ENCODE results near the gene ADH4.
"Not testable (repeated sequence)": the region's sequence is repeated elsewhere in the genome, so short reads cannot be mapped to it uniquely, and the experiment has no call there.

The ADH4 gene

GRCh38 chr4:99090481-99091215 lies 53.4 kb downstream of the ADH4 start:
- peaks cover 15% of the 10 kb centered on the region for H3K36me3 Mint-ChIP-seq (ENCODE audit: low read depth)
- peaks cover 2% of the 10 kb centered on the region for H3K9me3 Mint-ChIP-seq
- no peaks in the 10 kb centered on the region for H3K27me3 Mint-ChIP-seq (ENCODE audit: low read depth)
- peak overlapping the region; percentile 97 to 98 (median 98) for H3K27ac Mint-ChIP-seq
- TF ChIP-seq, protein P1, sequence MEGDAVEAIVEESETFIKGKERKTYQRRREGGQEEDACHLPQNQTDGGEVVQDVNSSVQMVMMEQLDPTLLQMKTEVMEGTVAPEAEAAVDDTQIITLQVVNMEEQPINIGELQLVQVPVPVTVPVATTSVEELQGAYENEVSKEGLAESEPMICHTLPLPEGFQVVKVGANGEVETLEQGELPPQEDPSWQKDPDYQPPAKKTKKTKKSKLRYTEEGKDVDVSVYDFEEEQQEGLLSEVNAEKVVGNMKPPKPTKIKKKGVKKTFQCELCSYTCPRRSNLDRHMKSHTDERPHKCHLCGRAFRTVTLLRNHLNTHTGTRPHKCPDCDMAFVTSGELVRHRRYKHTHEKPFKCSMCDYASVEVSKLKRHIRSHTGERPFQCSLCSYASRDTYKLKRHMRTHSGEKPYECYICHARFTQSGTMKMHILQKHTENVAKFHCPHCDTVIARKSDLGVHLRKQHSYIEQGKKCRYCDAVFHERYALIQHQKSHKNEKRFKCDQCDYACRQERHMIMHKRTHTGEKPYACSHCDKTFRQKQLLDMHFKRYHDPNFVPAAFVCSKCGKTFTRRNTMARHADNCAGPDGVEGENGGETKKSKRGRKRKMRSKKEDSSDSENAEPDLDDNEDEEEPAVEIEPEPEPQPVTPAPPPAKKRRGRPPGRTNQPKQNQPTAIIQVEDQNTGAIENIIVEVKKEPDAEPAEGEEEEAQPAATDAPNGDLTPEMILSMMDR (IDR thresholded peaks at IDR 0.05; ENCODE audit: unreplicated experiment in 3 of 3) = no peak
- H3K4me1 Mint-ChIP-seq = peaks cover 40% of the 10 kb centered on the region
- peak overlapping the region; percentile 87 to 94 (median 92) for H3K4me3 Mint-ChIP-seq

DNA sequence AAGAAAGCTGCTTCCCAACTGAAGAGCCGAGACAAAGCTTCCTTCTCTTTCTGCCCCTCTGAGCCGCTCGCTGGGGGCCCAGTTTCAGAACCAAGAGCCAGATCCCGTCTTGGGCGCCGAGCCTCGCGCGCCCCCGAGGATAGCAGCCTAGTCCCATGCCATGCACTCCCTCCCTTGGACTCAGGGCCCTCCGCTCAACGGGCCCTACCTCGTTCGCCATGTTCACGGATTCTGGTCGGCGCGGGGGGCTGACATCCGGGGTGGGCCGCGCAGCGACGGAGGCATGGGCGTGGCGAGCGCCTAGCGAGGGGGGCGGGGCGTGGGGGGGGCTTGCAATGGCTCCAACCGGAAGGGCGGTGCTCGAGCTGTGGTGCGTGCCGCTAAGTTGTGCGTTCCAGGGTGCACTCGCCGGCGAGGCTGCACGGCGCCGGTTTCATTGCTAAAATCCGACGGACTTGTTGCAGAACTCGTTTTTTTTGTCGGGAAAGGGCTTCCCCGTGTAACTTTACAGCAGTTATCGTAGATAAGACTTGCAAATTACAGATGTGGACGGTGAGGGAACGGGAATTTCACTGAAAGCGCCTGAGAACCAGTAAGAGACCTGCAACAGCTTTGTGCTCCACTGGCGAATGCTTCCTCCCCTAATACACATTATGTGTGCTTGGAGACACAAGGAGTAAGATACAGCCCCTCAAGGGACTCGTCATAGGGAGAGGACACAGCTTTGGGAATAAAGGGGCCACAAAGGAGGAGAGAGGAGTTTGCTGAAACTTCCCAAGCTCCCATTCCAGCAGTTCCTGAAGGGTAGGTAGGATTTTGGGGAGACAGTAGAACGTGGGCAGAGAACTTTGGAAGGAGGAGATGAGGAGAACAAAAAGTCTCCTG lies 55.4 kb downstream of the ADH4 start, which contains the start of gene ADH5:
Gene ADH5 (minus strand): TSS at position 308 of the 885 bp plus-strand sequence. CDS start 88 bp downstream, at position 220.
- Mint-ChIP-seq H3K4me3 (peak within 1 kb of the TSS; percentile 92 to 97 (median 94)), H3K36me3 (ENCODE audit: low read depth) (peaks cover 33% of the 10 kb centered on the region), H3K27me3 (ENCODE audit: low read depth) (no peaks in the 10 kb centered on the region), H3K27ac (peak within 1 kb of the TSS; percentile 97 to 98 (median 98)), H3K4me1 (peaks cover 47% of the 10 kb centered on the region), H3K9me3 (peaks cover 2% of the 10 kb centered on the region)
- TF ChIP-seq, protein P1 (IDR thresholded peaks at IDR 0.05; ENCODE audit: unreplicated experiment in 3 of 3) = no peak

DNA sequence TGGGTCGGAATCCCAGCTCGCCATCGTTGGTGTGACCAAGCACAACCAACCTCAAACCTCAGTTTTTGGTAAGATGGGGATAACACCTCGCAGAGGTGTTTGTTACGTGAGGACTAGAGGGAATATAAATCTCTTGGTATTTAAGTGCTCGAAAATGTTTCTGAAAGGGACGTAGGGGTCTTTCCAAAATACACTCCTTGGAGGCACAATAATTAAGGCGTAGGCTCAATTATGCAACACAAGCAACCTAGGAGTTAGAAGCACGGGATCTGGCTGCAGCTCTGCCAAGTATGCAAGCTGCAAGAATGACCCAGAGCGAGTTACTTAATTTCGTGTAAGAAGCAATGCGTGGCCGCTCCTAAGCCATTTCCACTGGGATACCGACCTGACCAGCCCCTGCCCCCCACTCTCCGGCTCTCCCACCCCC lies 56.1 kb downstream of the ADH4 start:
- Mint-ChIP-seq H3K4me3 (peak overlapping the region; percentile 92 to 97 (median 94)), H3K27ac (peak overlapping the region; percentile 97 to 98 (median 98)), H3K9me3 (no peaks in the 10 kb centered on the region), H3K27me3 (ENCODE audit: low read depth) (no peaks in the 10 kb centered on the region), H3K36me3 (ENCODE audit: low read depth) (peaks cover 39% of the 10 kb centered on the region), H3K4me1 (peaks cover 47% of the 10 kb centered on the region)
- TF ChIP-seq, protein P1 (IDR thresholded peaks at IDR 0.05; ENCODE audit: unreplicated experiment in 3 of 3) = no peak

GRCh38 chr4:99084595-99084994 lies 59.5 kb downstream of the ADH4 start:
- peak overlapping the region in 1 of 3 experiments; percentile 11 for H3K4me3 Mint-ChIP-seq
- H3K27ac Mint-ChIP-seq = no peak overlapping the region
- peaks cover 62% of the 10 kb centered on the region for H3K36me3 Mint-ChIP-seq (ENCODE audit: low read depth)
- H3K4me1 Mint-ChIP-seq = peaks cover 28% of the 10 kb centered on the region
- no peaks in the 10 kb centered on the region for H3K27me3 Mint-ChIP-seq (ENCODE audit: low read depth)
- TF ChIP-seq, protein P1 (IDR thresholded peaks at IDR 0.05; ENCODE audit: unreplicated experiment in 3 of 3) = no peak
- H3K9me3 Mint-ChIP-seq = no peaks in the 10 kb centered on the region

- peaks cover 81% of the 10 kb centered on the region for H3K36me3 Mint-ChIP-seq (ENCODE audit: low read depth)
- peaks cover 17% of the 10 kb centered on the region for H3K4me1 Mint-ChIP-seq
- H3K9me3 Mint-ChIP-seq = no peaks in the 10 kb centered on the region
- H3K27ac Mint-ChIP-seq = no peak overlapping the region
- TF ChIP-seq, protein P1 (IDR thresholded peaks at IDR 0.05; ENCODE audit: unreplicated experiment in 3 of 3) = no peak
- no peak overlapping the region for H3K4me3 Mint-ChIP-seq
- H3K27me3 Mint-ChIP-seq (ENCODE audit: low read depth) = no peaks in the 10 kb centered on the region
Observed at GRCh38 chr4:99082192-99082591, 61.9 kb downstream of the ADH4 start.

GRCh38 chr4:99080869-99081268 lies 63.2 kb downstream of the ADH4 start:
- Mint-ChIP-seq H3K27ac (peak overlapping the region in 2 of 3 experiments; percentile 43 to 45), H3K4me1 (peaks cover 11% of the 10 kb centered on the region), H3K36me3 (ENCODE audit: low read depth) (peaks cover 85% of the 10 kb centered on the region)
- H3K9me3 Mint-ChIP-seq; H3K27me3 Mint-ChIP-seq (ENCODE audit: low read depth); H3K4me3 Mint-ChIP-seq: not testable (repeated sequence)
